DND-41 (cell line): ENCODE data around the gene PPP1R37.

ENCODE experiments used
- CTCF ChIP-seq: IDR thresholded peaks from 2 replicates; pipeline ENCODE4 v1.5.1; 2012; ENCODE audit warnings: borderline replicate concordance, low read length, moderate library complexity, mild to moderate bottlenecking; ENCODE audit not compliant: poor library complexity, severe bottlenecking; ENCODE audit errors: extremely low read depth
- EZH2 ChIP-seq: IDR thresholded peaks from 3 replicates; pipeline ENCODE4 v1.6.1; 2012; ENCODE audit warnings: borderline replicate concordance, low read depth, mild to moderate bottlenecking, moderate library complexity, low read length, inconsistent platforms; ENCODE audit not compliant: severe bottlenecking

GRCh38 chr19:45122832-45123231, 29.9 kb downstream of the PPP1R37 start:
- TF ChIP-seq CTCF: no peak
- no peak for TF ChIP-seq EZH2
